ENCODE results near the gene IL9R. TPM values are rescaled to one million over a fixed set of nuclear protein-coding genes. Genes with fewer than 3 reads are reported as not detected.

IL9R gene
- total and polyA plus RNA-seq, 2 of the 4 experiments (the other 2 are of a cell fraction), result 0.05 TPM; not detected in 1

DNA sequence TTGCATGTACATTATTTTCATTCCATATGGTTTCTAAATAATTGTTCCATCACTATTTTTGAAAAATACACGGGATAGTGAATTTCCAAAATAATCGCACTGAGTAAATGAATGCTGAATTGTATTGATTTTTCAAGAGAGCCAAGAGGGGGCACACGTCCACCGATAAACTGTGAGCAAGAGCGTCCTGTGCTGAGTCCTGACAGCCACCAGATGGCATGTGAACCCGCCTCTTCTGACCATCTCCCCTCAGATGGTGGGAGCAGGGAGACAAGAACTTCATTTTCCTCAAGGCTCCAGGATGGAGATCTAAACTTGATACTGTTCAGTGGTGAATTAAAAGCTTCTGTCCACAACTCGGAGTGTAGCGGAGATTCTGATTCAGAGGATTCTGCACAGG lies 30.6 kb upstream of the IL9R start:
- H3K79me1 ChIP-seq (ENCODE audit: low read depth in 1 of 2, low read length in 2 of 2), result no peaks in the 10 kb centered on the region
- H3K56ac ChIP-seq (ENCODE audit: extremely low read depth, insufficient read depth, low read length), result no peak overlapping the region
- H4K20me1 ChIP-seq (ENCODE audit: insufficient read depth, low read length), result no peaks in the 10 kb centered on the region
- no peak overlapping the region for H3K18ac ChIP-seq (ENCODE audit: low read depth, low read length)
- intact Hi-C loops (cut with micrococcal nuclease), result no loop called here
- CTCF ChIA-PET, result no interaction called here
- H3K27ac ChIP-seq (ENCODE audit: insufficient read depth, low read length), result no peak overlapping the region
- H4K91ac ChIP-seq (ENCODE audit: insufficient read depth, low read depth, low read length), result no peak overlapping the region
- H3K4me3 ChIP-seq (ENCODE audit: insufficient read depth, low read depth, low read length), result no peak overlapping the region
- no peak overlapping the region for H2AK5ac ChIP-seq (ENCODE audit: low read depth, low read length)
- H2AFZ ChIP-seq (replicated peaks; ENCODE audit: low read length, poor library complexity), result no peak overlapping the region
- H2BK5ac ChIP-seq (ENCODE audit: low read depth, low read length, poor library complexity, severe bottlenecking), result no peak overlapping the region
- no peaks in the 10 kb centered on the region for H3K9me1 ChIP-seq (ENCODE audit: insufficient read depth, low read length)
- no peak overlapping the region for H3K4me2 ChIP-seq (ENCODE audit: low read depth, low read length)
- H3K4me1 ChIP-seq (ENCODE audit: control insufficient read depth, insufficient read depth, low read length), result no peaks in the 10 kb centered on the region
- H3K27me3 ChIP-seq (ENCODE audit: control insufficient read depth, insufficient read depth, low read length), result no peaks in the 10 kb centered on the region
- POLR2A ChIA-PET (ENCODE audit: unreplicated experiment), result no interaction called here
- no peak for TF ChIP-seq MAZ (IDR thresholded peaks at IDR 0.05; ENCODE audit: borderline replicate concordance, low read depth, low read length)
- TF ChIP-seq, protein P1, sequence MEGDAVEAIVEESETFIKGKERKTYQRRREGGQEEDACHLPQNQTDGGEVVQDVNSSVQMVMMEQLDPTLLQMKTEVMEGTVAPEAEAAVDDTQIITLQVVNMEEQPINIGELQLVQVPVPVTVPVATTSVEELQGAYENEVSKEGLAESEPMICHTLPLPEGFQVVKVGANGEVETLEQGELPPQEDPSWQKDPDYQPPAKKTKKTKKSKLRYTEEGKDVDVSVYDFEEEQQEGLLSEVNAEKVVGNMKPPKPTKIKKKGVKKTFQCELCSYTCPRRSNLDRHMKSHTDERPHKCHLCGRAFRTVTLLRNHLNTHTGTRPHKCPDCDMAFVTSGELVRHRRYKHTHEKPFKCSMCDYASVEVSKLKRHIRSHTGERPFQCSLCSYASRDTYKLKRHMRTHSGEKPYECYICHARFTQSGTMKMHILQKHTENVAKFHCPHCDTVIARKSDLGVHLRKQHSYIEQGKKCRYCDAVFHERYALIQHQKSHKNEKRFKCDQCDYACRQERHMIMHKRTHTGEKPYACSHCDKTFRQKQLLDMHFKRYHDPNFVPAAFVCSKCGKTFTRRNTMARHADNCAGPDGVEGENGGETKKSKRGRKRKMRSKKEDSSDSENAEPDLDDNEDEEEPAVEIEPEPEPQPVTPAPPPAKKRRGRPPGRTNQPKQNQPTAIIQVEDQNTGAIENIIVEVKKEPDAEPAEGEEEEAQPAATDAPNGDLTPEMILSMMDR (conservative IDR thresholded peaks at IDR 0.05; ENCODE audit: low read depth, low read length), result 0 out of 2 replicates have a peak, but pooled peaks have one; percentile 22
- no peaks in the 10 kb centered on the region for H3K36me3 ChIP-seq (ENCODE audit: control insufficient read depth, insufficient read depth, low read length)
- H3K4ac ChIP-seq (ENCODE audit: low read depth, low read length), result no peak overlapping the region
- in situ Hi-C loops (cut with MboI; ENCODE audit: low sequenced_read_pairs), result no loop called here
- dilution Hi-C loops (cut with HindIII; ENCODE audit: low sequenced_read_pairs, unreplicated experiment), result no loop called here
- H3K9ac ChIP-seq (ENCODE audit: low read depth, low read length), result no peak overlapping the region
- no peak overlapping the region for H2BK15ac ChIP-seq (ENCODE audit: low read depth, low read length)
- no TSS peak for BruUV-seq (replicated peaks)
- H3K9me3 ChIP-seq (ENCODE audit: control insufficient read depth, insufficient read depth, low read length), result no peaks in the 10 kb centered on the region; the same call in 1 of the 2 replicates
- H3K14ac ChIP-seq (replicated peaks; ENCODE audit: low read depth, low read length), result no peak overlapping the region
- no CpG with 5 or more reads among the region's 8 CpGs for WGBS, 2 experiments (ENCODE audit: extremely low coverage in 2 of 2, insufficient read length in 1 of 2)
- no peak overlapping the region for H2AK9ac ChIP-seq (replicated peaks; ENCODE audit: low read depth, low read length, poor library complexity)
- no peak overlapping the region for H3K23ac ChIP-seq (ENCODE audit: low read depth, low read length)
- no peak overlapping the region for H2BK20ac ChIP-seq (ENCODE audit: low read depth, low read length)
- DNase-seq, result no peak
- no peak overlapping the region for H4K8ac ChIP-seq (ENCODE audit: low read depth in 2 of 2, low read length in 2 of 2)
- no peak overlapping the region for H4K5ac ChIP-seq (ENCODE audit: low read depth, low read length)
- H2BK120ac ChIP-seq (ENCODE audit: low read depth, low read length), result no peak overlapping the region
- ATAC-seq (ENCODE audit: low read depth), result no peak
